ENCODE data around the gene GMDS. TPM values are rescaled to one million over a fixed set of nuclear protein-coding genes. Genes with fewer than 3 reads are reported as not detected.

Gene GMDS
- total RNA-seq, 1 donor from 2014 or later = 34.0 TPM

DNA sequence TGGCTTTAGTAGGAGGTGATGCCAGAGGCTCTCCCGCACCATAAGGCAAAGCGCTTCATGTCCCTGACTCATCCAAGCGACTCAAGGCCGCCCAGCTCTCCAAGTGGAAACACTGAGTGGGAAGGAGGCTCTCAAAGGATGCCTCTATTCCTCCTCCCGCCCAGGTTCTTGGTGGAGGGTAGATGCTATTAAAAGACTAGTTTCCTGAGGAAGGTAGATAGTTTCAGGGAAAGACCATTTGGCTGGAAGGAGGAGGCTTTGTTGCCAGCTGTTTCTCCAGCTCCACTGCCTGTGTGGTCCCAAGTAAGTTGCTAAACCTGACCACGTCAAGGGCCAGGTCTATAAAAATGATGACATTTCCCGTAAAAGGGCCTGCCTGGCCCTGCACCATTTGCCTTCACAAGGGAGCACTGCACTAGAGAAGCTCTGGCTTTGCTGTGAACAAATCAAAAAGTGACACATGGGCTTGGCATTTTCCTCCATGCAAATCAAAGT lies 48.2 kb downstream of the GMDS start:
- TF ChIP-seq, protein P1, sequence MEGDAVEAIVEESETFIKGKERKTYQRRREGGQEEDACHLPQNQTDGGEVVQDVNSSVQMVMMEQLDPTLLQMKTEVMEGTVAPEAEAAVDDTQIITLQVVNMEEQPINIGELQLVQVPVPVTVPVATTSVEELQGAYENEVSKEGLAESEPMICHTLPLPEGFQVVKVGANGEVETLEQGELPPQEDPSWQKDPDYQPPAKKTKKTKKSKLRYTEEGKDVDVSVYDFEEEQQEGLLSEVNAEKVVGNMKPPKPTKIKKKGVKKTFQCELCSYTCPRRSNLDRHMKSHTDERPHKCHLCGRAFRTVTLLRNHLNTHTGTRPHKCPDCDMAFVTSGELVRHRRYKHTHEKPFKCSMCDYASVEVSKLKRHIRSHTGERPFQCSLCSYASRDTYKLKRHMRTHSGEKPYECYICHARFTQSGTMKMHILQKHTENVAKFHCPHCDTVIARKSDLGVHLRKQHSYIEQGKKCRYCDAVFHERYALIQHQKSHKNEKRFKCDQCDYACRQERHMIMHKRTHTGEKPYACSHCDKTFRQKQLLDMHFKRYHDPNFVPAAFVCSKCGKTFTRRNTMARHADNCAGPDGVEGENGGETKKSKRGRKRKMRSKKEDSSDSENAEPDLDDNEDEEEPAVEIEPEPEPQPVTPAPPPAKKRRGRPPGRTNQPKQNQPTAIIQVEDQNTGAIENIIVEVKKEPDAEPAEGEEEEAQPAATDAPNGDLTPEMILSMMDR (IDR thresholded peaks at IDR 0.05) = no peak
- no peaks in the 10 kb centered on the region for H3K36me3 Mint-ChIP-seq (ENCODE audit: low read depth)
- H3K4me3 Mint-ChIP-seq (ENCODE audit: unreplicated experiment) = no peak overlapping the region
- H3K9me3 Mint-ChIP-seq (ENCODE audit: low read depth) = no peaks in the 10 kb centered on the region
- H3K27me3 Mint-ChIP-seq (ENCODE audit: low read depth) = no peaks in the 10 kb centered on the region
- H3K4me1 Mint-ChIP-seq (ENCODE audit: low read depth) = peaks cover 21% of the 10 kb centered on the region
- DNase-seq (ENCODE audit: low spot score) = no peak
- no peak overlapping the region for H3K27ac Mint-ChIP-seq (ENCODE audit: unreplicated experiment)

DNA sequence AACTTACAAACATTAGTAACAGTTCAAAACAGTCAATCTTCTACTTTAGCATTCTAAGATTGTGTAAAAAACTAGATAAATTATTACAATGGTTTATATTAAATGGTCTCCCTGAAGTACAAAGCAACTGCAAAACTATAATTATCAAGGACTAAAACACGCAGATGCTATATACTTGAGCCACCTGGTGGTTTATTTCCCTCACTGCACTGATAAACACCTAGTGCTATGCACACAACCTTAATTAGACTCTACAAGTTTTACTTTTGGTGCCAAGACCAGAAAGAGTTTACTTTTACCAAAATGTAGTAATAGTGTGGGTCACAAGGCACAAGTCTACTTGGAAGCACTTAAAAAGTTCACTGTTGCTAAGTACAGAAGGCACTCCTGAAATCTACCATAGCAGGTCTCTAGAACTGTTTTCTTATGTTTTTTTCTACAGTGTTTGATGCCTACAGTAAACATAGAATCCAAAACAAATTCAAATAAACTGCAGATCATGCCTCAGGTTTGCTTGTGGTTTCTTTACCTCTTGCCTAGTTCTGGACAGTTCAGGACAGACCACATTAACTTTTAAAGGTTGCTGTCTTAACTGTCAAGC lies 49.2 kb downstream of the GMDS start:
- no peaks in the 10 kb centered on the region for H3K27me3 Mint-ChIP-seq (ENCODE audit: low read depth)
- peaks cover 21% of the 10 kb centered on the region for H3K4me1 Mint-ChIP-seq (ENCODE audit: low read depth)
- no peaks in the 10 kb centered on the region for H3K9me3 Mint-ChIP-seq (ENCODE audit: low read depth)
- TF ChIP-seq, protein P1 (IDR thresholded peaks at IDR 0.05) = peak; percentile 95
- no peaks in the 10 kb centered on the region for H3K36me3 Mint-ChIP-seq (ENCODE audit: low read depth)
- H3K27ac Mint-ChIP-seq (ENCODE audit: unreplicated experiment) = no peak overlapping the region
- no peak for DNase-seq (ENCODE audit: low spot score)
- no peak overlapping the region for H3K4me3 Mint-ChIP-seq (ENCODE audit: unreplicated experiment)

- no peaks in the 10 kb centered on the region for H3K36me3 Mint-ChIP-seq (ENCODE audit: low read depth)
- TF ChIP-seq, protein P1 (IDR thresholded peaks at IDR 0.05) = no peak
- peaks cover 28% of the 10 kb centered on the region for H3K4me1 Mint-ChIP-seq (ENCODE audit: low read depth)
- no peak overlapping the region for H3K27ac Mint-ChIP-seq (ENCODE audit: unreplicated experiment)
- H3K27me3 Mint-ChIP-seq (ENCODE audit: low read depth) = no peaks in the 10 kb centered on the region
- no peaks in the 10 kb centered on the region for H3K9me3 Mint-ChIP-seq (ENCODE audit: low read depth)
- no peak for DNase-seq (ENCODE audit: low spot score)
- no peak overlapping the region for H3K4me3 Mint-ChIP-seq (ENCODE audit: unreplicated experiment)
These were observed 50.8 kb downstream of the GMDS start for GRCh38 chr6:2194643-2195042.

- H3K27me3 Mint-ChIP-seq (ENCODE audit: low read depth) = no peaks in the 10 kb centered on the region
- DNase-seq (ENCODE audit: low spot score) = no peak
These were observed 51.5 kb downstream of the GMDS start for GRCh38 chr6:2193931-2194330.

GRCh38 chr6:2192976-2193375 lies 52.4 kb downstream of the GMDS start:
- TF ChIP-seq, protein P1 (IDR thresholded peaks at IDR 0.05) = no peak
- no peak for DNase-seq (ENCODE audit: low spot score)
- Mint-ChIP-seq H3K36me3 (ENCODE audit: low read depth) (no peaks in the 10 kb centered on the region), H3K4me3 (ENCODE audit: unreplicated experiment) (no peak overlapping the region), H3K27ac (ENCODE audit: unreplicated experiment) (no peak overlapping the region), H3K27me3 (ENCODE audit: low read depth) (no peaks in the 10 kb centered on the region), H3K9me3 (ENCODE audit: low read depth) (no peaks in the 10 kb centered on the region), H3K4me1 (ENCODE audit: low read depth) (peaks cover 39% of the 10 kb centered on the region)

More at GRCh38 chr6:2193931-2194330, 51.5 kb downstream of the GMDS start:
- TF ChIP-seq, protein P1 (IDR thresholded peaks at IDR 0.05) = no peak
- Mint-ChIP-seq H3K9me3 (ENCODE audit: low read depth) (no peaks in the 10 kb centered on the region), H3K36me3 (ENCODE audit: low read depth) (no peaks in the 10 kb centered on the region), H3K4me1 (ENCODE audit: low read depth) (peaks cover 34% of the 10 kb centered on the region), H3K27ac (ENCODE audit: unreplicated experiment) (no peak overlapping the region), H3K4me3 (ENCODE audit: unreplicated experiment) (no peak overlapping the region)
